ENCODE measurements around the gene IL4R.
"Not testable (repeated sequence)": the region's sequence is repeated elsewhere in the genome, so short reads cannot be mapped to it uniquely, and the experiment has no call there.

IL4R gene

DNA sequence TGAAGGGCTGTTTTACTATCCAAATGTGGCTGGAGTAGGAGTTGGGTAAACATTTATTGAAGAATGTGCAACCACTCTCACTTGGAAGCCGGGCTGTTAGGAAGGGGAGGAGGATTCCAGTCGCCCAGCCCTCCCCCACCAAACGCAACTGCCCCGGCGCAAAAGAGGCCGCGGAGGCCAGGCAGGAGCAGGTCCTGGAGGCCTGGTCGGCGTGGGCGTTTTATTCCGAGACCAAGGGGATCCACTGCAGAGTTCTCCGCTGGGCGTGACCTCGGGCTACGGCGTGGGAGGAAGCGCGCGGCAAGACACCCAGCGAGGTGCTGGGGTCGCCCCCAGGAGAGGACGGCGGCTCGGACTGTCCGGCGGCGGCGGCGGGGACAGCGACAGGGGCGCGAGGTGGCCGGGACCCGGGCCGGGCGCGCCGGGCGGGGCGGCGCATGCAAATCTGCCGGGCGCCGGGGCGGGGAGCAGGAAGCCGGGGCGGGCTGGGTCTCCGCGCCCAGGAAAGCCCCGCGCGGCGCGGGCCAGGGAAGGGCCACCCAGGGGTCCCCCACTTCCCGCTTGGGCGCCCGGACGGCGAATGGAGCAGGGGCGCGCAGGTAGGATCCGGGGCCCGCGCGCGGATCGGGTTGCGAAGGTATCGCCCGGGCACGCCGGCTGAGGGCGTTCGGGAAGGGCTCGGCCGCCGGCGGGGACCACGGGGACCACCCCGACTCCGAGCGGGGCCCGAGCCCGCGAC lies at the start of gene IL4R:
TSS of gene IL4R (plus strand) at position 553 of the 739 bp plus-strand sequence. CDS start 26,230 bp downstream, outside the sequence.
- intact Hi-C loops (cut with DNase I), result no loop called here

DNA sequence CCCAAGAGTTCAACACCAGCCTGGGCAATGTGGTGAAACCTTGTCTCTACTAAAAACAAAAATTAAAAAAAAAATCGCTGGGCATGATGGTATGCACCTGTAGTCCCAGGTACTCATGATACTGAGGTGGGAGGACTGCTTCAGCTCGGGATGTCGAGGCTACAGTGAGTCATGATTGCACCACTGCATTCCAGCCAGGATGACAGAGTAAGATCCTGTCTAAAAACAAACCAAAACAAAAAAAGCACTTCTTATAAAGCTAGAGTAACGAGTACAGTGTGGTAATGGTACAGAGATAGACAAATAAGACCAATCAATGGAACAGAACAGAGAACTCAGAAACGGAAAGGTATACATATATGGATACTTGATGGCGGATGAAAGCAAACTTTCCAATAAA lies 49.6 kb upstream of the IL4R start:
- no peak for DNase-seq
- intact Hi-C loops (cut with DNase I), result no loop called here

More for the DNA sequence above, at the start of gene IL4R:
- peak in 13 of 42 donors; percentile 12 to 52 (median 32) for DNase-seq

DNA sequence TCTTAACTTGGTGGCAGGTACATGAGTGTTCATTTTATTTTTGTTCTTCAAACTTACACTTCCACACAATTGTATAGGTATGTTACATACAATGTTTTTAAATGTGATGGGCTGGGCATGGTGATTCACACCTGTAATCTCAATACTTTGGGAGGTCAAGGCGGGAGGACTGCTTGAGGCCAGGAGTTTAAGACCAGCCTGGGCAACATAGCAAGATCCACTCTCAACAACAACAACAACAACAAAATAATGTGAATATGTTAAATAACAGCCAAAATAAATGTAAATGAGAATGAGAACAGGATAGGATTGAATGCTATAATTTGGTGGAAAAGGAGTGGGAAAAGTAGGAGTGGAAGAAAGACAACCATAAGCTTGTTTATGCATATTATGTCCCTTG lies 47.8 kb upstream of the IL4R start:
- DNase-seq, result no peak
- intact Hi-C loops (cut with DNase I), result no loop called here

DNA sequence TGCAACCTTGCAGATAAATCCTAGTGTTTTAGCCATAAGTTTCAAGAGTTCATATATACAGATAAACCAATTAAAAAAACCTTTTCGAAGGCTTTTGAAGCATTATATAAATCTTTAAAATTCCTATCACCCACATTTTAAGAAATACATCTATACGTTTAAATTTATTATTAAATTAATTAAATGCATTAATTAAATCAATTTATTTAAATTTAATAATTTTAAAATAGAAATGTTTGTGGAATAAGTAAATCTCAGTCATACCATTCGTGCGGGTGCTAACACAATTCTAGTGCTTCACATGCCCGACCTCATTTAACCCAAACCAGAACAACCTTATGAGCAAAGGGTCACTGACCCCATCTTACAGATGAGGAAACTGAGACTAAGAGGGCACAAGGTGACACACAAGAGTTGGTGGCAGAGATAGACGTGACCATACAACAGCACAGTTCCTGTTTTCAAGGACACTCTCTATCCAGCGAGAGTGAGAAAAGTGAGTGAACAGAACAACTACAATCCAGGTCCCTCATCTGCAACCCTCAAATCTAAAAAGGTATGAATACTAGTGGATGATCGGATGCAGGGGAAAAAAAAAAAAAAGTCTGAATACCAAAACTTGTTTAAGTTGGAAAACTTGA lies 46.6 kb upstream of the IL4R start:
- intact Hi-C loops (cut with DNase I), result no loop called here
- no peak for DNase-seq

DNA sequence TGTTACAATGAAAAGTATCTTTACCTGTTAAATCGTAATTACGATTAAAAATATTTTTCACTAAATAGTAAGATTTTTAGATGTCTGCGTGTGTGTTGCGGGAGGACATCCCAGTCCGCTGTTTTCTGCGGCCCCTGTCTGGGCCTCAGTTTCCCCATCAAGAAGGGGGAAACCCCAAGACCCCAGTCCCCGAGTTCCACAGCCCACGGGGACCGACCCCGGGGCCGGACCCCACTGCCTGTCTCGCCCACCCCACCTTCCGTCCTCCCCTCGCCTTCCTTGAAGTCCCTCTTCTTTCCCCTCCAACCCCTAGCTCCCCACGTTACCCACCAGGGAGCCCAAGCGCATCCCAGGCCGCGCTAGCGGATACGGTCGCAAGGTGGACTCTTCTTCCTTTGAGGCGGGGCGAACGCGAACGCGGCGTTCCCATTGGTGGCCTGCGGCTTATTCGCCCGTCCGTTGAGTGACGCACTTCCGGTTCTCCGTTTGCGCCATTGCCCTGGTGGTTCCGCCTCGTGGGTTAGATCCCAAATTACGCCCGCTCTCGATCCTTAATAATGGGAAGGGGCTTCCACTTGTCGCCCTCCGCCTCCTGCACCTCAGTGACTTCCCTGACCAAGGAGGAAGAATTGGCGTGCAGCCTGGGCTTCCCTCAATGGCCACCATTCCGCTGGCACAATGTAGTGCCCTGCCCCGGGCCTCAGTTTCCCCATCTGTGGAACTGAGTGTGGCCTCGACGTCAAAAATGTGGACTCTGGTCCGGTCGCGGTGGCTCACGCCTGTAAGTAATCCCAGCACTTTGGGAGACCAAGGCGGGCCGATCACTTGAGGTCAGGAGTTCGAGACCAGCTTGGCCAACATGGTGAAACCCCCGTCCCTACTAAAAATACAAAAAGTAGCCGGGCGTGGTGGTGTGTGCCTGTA lies 45.1 kb upstream of the IL4R start, which contains the start of gene NSMCE1:
TSS of gene NSMCE1 (minus strand) at position 397 of the 924 bp plus-strand sequence. CDS start 11,202 bp downstream, outside the sequence.
- intact Hi-C loops (cut with DNase I), result no loop called here
- DNase-seq, result peak; percentile 94 to 99 (median 98)

DNA sequence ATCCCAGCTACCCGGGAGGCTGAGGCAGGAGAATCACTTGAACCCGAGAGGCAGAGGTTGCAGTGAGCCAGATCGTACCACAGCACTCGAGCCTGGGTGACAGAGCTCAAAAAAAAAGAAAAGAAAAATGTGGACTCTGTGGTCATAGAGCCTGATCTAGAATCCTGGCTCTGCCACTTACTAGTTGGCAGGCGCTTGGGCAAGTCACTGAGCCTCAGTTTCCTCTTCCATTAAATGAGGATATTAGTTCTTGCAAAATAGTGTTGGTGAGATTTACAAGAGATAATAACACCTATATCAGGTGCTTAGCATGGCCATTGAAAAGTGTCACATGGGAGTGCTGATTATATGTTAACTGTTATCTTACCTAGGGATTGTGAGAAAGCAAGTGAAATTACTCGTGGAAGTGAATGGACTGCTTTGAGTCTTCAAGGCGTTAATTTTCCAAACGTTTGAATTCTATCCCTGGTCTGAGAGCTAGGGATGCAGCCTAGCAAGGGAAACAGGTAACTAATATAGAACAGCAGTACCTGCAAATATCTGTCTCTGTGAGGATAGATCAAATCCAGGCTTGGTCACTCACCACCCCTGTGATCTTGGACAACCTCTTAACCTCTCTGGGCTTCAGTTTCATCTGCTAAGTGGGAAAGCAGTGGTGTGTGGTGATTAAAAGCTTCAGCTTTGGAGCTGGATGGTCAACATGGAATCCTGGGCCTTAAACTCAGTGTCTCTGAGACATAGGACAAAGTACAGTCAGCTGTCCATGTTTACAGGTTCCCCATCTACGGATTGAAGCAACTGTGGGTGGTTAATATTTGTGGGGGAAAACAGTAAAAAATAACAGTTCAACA lies 44.2 kb upstream of the IL4R start:
- intact Hi-C loops (cut with DNase I), result no loop called here

DNA sequence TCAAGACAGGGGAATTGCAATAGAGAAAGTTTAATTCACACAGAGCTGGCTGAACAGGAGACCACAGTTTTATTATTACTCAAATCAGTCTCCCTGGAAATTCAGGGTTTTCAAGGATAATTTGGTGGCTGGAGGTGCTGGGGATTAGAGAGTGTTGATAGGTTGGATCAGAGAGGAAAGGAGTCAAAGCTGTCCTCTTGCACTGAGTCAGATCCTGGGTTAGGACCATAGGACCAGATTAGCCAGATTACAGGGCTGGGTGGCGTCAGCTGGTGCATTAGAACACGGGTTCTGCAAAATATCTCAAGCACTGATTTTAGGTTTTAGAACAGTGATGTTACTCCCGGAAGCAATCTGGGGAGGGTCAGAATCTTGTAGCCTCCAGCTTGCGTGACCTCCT lies 43.4 kb upstream of the IL4R start:
- DNase-seq, result no peak
- intact Hi-C loops (cut with DNase I), result no loop called here

More for the DNA sequence above, 44.2 kb upstream of the IL4R start:
- no peak for DNase-seq

DNA sequence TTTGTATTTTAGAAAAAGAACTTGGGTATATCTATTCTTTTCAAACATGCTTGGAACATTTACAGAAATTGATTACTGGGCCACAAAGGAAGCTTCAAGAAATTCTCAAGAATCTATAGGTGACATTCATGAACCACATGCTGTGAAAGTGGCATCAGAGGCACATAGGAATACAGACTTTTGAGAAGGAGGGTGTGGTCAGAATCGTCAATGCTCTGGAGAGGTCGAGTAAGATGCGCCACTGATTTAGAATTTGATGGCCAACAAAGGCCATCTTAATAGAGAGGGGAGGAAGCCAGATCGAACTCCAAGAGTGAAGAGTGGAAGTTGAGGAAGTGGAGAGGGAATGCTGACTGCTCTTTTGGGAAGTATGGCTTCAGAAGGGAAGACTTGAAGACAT lies 41.7 kb upstream of the IL4R start:
- peak in 1 of 42 donors; percentile 17 for DNase-seq
- intact Hi-C loops (cut with DNase I), result no loop called here

DNA sequence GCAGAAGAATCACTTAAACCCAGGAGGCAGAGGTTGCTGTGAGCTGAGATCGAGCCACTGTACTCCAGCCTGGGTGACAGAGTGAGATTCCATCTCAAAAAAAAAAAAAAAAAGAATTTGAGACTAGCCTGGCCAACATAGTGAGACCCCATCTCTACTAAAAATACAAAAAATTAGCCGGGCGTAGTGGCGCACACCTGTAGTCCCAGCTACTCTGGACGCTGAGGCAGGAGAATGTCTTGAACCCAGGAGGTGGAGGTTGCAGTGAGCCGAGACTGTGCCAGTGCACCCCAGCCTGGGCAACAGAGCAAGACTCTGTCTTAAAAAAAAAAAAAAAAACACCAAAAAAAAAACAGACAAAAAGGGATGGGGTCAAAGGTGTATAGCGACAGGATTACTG lies 41.1 kb upstream of the IL4R start:
- intact Hi-C loops (cut with DNase I); DNase-seq: not testable (repeated sequence)

DNA sequence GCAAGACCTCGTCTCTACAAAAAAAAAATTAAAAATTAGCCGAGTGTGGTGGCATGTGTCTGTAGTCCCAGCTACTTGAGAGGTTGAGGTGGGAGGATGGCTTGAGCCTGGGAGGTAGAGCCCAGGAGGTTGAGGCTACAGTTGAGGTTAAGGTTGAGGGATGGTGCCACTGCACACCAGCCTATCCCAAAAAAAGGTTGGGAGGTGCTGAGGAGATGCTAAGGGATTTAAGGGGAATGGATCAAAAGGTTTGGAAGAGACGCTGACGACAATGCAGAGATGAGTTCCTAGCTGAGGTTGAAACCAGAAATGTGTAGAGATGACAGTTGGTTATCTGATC lies 40.5 kb upstream of the IL4R start:
- intact Hi-C loops (cut with DNase I), result no loop called here
- peak in 1 of 42 donors; percentile 12 for DNase-seq

DNA sequence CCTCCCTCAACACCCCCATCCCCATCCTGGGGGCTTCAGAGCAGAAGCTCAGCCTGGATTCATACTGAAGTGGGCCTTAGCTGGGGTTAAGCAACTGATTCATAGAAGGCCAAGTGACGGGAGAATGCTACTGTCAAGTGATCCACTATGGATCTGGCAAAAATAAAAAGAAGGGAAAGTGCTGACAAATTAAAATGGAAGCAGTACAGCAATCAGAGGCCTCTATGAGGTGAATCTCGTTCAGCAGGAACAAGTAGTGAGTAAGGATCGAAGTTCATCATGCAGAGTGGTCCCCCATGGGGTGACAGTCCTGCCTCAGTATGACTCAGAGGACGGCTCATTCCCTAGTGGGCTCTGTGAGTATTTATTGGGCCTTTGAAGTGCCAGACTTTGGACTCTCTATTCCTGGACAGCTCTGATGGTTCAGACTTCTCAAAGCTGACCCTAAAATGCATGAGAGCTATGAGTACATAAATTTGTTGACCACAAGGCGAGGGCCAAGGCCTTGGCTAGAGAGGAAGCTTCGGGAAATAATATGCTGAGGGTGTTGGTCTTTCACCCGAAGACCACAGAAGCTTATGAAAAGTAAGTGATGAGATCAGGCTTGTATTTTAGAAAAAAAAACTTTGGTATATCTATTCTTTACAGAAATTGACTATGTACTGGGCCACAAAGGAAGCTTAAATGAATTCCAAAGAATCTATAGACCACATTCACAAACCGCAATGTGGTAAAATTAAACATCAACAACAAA lies 39.9 kb upstream of the IL4R start:
- DNase-seq, result peak in 1 of 42 donors; percentile 33
- intact Hi-C loops (cut with DNase I), result no loop called here

DNA sequence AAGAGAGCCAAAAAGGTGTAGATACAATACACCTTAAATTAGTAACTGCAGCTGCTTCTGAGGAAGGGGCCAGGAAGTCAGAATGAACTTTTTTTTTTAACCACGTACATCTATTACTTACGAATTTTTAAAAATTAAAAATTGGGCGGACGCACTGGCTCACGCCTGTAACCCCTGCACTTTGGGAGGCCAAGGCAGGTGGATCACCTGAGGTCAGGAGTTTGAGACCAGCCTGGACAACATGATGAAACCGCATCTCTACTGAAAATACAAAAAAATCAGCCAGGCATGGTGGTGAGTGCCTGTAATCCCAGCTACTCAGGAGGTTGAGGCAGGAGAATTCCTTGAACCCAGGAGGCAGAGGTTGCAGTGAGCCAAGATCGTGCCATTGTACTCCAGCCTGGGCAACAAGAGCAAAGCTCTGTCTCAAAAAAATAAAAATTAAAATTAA lies 39.3 kb upstream of the IL4R start:
- peak in 1 of 42 donors; percentile 17 for DNase-seq
- intact Hi-C loops (cut with DNase I), result not testable (repeated sequence)

DNA sequence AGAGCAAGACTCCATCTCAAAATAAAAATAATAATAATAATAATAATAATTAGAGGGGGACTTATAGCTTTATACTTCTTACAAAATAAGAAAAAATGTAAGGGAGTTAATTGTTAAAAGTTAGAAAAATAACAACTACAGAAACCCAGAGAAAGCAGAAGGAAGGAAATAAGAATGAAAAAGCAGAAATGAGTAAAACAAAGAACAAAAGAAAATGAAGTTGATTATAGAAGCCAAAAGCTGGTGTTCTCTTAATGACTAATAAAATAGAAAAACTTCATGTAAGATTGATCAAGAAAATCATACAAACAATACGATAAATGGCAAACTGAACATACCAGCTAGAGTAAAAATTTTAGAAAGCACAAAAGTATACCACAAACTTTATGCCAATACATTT lies 38.4 kb upstream of the IL4R start:
- intact Hi-C loops (cut with DNase I), result no loop called here
- DNase-seq, result no peak

DNA sequence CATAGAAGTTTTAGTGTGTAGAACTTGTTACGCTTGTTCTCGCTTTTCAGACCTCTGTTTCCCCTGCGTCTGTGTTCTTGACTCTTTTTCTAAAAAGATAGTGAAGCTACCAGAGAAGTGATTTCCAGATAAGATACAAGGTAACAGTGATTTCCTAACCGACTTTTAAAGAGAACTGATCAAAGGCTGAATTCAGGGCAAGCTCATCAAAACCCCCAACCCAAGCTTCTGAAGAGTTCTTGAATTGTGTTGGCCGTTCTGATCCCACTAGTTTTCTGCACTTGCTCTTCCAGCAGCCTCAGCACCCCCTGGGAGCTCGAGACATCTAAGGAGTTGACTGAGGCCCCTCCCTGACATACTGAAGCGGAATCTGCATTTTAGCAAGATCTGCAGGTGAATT lies 32.5 kb upstream of the IL4R start:
- DNase-seq, result peak in 1 of 42 donors; percentile 15
- intact Hi-C loops (cut with DNase I), result no loop called here

DNA sequence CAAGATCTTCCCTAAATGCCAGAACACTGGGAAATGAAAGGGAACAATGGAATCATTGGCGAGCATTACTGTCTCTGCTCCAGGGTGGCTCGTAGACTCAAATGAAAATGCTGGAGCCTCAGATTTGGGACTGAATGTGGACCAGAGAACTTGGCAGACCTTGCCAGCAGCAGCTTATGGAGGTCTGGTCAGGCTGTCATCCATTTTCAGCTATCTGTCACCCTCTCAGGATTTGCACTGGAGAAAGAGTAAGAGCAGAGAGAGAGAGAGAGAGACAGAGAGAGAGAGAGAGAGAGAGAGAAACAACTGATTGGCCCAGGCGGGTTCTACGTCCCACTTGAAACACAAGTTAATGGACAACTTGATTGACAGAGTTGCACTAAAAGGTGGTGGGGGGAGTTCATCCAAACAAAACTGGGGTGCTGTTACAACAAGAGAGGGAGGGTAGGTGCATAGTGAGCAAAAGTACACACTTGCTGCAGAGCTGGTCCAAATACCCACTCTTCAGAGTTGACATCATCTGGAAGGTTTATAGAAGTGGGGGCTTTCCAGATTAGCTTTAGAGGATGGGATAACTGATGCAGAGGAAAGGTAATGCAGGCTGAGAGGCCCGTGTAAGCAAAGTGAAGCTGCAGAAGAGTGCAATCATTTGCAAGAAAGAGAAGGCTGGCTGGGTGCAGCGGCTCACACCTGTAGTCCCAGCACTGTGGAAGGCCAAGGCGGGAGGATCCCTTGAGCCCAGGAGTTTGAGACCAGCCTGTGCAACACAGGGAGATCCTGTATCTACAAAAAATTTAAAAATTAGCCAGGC lies 28.7 kb upstream of the IL4R start:
- DNase-seq, result peak in 1 of 42 donors; percentile 20
- intact Hi-C loops (cut with DNase I), result no loop called here

DNA sequence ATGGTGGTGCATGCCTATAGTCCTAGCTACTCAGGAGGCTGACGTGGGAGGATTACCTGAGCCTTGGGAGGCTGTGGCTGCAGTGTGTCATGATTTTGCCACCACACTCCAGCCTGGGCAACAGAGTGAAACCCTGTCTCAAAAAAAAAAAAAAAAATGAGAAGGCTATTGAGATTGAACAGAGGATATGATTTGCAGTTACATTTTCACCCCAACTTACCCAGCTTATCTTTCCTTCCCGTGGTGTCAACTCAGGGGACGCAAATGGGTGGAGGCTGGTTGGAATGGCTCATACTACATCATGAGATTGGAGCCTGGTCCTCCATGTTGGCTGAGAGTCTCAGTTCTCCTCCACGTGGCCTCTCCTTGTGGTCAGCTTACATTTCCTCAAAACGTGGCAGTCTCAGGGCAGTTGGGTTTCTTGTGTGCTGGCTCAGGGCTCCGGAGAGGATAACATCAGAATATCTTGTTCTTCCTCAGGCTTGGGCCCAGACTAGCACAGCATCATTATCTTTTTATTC lies 28.0 kb upstream of the IL4R start:
- intact Hi-C loops (cut with DNase I), result no loop called here
- peak in 25 of 42 donors; percentile 8 to 58 (median 35) for DNase-seq

DNA sequence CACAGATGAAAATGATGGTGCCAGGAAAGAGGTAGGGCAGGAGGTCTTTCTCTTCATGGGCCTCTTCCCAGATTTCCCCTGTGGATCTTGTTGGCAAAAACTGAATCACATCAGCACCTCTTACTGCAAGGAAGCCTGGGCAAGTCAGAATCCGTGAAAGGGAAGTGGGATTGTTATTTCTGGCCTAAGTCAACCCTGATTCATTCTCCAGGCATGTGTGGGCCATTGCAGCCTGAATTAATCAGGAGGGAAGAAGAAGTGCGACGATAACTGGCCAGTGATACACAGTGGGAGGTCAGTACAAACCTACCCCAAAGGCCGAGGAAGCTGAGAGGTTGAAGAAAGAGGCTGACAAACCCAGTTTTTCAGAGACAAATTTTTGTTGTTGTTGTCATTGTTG lies 27.3 kb upstream of the IL4R start:
- DNase-seq, result peak in 5 of 42 donors; percentile 12 to 42 (median 19)
- intact Hi-C loops (cut with DNase I), result no loop called here

All from head of caudate nucleus (tissue), 42 donors.